GM13977 (cell line): ENCODE data around the gene CASZ1.

Experiments
- DNase-seq: peaks from one replicate; pipeline ENCODE4 v3.0.0; 2012; ENCODE audit warnings: low spot score
- in situ Hi-C: fragments of 300-500 bp; cut with MboI; formaldehyde crosslinking; loops from one replicate; pipeline ENCODE4 v1.12.0; 2022; ENCODE audit warnings: low sequenced_read_pairs, low pct_unique_long_range_greater_than_20kb, mixed read lengths, inconsistent platforms; ENCODE audit not compliant: unreplicated experiment
- TF ChIP-seq, protein P1 (sequence below): IDR thresholded peaks from 2 replicates; pipeline ENCODE4 v1.5.1; 2012; ENCODE audit warnings: mild to moderate bottlenecking, control low read depth; ENCODE audit not compliant: insufficient read depth; ENCODE audit errors: extremely low read depth, missing control alignments

CASZ1 gene

DNA sequence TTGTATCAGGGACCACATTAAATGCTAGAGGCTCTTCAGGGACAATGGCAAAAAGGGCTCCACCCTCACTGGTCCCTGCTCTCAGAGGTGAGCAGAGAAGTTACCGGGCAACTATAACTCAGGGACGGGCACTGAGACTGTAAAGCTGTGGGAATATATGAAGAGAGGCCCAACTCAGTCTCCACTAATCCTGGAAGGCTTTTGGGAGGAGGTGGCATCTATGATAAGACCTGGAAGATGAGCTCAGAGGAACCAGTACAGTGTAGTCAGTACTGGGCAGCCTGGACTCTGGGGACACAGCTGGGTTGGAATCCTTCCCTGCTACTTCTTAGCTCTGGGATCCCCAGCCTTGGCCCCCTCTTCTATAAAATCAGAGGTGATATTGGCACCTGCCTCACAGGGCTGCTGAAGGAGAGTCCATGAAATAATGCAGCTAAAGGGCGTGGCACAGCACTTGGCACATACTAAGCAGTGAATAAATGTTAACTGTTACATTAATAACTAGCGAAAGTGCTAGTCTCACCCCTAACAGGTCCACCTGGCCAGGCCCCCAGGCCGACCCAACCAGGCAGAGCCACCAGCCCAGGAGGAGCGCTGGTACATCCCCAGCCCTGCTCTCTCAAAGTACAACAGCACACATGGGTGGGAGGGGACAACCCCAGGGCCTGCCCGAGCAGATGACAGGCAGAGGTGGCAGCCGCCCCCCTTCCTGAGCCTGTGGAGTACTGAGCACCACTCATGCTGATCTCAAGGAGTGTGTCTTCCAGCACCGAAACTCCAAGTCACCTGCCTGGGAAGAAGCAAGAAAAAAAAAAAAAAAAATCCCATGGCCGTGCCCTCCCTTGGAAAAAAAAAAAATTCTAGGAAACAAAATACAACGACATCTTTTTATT is 62.7 kb downstream of the CASZ1 start:
- TF ChIP-seq, protein P1, sequence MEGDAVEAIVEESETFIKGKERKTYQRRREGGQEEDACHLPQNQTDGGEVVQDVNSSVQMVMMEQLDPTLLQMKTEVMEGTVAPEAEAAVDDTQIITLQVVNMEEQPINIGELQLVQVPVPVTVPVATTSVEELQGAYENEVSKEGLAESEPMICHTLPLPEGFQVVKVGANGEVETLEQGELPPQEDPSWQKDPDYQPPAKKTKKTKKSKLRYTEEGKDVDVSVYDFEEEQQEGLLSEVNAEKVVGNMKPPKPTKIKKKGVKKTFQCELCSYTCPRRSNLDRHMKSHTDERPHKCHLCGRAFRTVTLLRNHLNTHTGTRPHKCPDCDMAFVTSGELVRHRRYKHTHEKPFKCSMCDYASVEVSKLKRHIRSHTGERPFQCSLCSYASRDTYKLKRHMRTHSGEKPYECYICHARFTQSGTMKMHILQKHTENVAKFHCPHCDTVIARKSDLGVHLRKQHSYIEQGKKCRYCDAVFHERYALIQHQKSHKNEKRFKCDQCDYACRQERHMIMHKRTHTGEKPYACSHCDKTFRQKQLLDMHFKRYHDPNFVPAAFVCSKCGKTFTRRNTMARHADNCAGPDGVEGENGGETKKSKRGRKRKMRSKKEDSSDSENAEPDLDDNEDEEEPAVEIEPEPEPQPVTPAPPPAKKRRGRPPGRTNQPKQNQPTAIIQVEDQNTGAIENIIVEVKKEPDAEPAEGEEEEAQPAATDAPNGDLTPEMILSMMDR: no peak
- in situ Hi-C loops: no loop called here

GRCh38 chr1:10730985-10731384 is 65.5 kb downstream of the CASZ1 start:
- no peak for DNase-seq
- in situ Hi-C loops: no loop called here
- TF ChIP-seq, protein P1: no peak

More for the DNA sequence above, 62.7 kb downstream of the CASZ1 start:
- DNase-seq: peak; percentile 87

DNA sequence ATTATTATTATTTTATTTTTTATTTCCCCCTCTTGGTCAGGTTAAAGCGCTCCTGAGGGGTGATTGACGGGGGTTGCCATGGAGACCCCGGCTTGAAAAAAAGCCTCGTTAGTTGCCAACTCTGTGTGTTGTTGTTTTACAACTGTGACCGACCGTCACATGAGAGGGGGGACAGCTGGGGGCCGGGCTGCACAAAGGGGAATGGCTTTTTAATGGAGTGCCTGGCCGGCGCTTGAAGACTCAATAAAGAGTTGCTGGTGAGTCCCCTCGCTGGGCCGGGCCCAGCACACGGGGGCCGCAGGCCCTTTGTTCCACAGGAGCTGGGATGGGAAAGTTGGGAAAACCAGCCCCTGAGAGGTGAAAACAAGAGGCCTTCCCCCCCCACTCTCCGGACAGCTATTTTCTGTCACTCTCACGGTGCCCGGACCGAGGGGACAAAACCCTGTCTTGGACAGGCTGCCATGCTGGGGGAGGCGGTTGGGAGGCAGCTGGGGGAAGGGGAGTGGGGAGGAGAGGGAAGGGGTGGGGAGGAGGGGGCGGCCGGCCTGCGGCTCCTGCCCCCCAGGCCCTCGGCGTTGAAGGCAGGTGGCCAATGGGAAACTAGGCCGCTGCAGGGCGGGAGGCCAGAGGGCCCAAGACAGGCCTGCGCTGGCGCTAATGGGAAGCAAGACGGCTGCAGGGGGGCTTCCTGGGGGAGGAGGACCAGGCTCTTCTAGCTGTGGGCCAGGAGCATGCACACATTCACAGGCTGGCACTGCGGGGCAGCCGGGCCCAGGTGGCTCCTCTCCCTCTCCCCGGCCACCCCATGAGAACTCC is 67.6 kb downstream of the CASZ1 start:
- in situ Hi-C loops: no loop called here
- DNase-seq: no peak
- TF ChIP-seq, protein P1: no peak

- DNase-seq: no peak
These were observed 68.7 kb downstream of the CASZ1 start for GRCh38 chr1:10727751-10728232.

DNA sequence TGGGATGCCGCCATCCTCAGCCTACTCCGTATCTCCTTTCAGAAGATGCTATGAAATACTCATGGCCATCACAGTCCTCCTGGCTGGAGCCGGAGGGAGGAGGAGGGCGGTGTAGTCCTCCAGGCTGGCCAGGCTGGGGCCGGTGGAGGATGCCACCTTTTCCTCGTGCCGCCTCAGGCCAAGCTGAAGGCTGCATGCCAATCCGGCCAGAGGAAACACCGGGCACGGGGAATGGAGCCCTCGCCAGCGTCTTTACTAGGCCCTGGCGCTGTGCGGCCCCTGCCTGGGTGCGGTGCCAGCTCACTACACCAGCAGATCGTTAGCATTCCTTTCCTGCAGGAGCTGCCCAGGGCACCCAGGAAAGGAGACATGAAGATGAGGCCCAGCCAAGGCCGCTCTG is 70.1 kb downstream of the CASZ1 start:
- no peak for DNase-seq
- TF ChIP-seq, protein P1: no peak
- in situ Hi-C loops: no loop called here

More at GRCh38 chr1:10727751-10728232, 68.7 kb downstream of the CASZ1 start:
- TF ChIP-seq, protein P1: no peak
- in situ Hi-C loops: no loop called here
